Fibroblast of lung (primary cell): ENCODE results near the gene BNIP5.

Experiments used
- EZH2 ChIP-seq: IDR thresholded peaks from 2 replicates; pipeline ENCODE4 v1.5.1; 2012; ENCODE audit warnings: low read length, control low read depth, mild to moderate bottlenecking; ENCODE audit errors: missing control alignments
- TF ChIP-seq, protein P1 (sequence below), 2 donors: IDR thresholded peaks in 1 of 2; conservative IDR thresholded peaks in 1 of 2; 1 replicate in 1 of 2; 2 replicates in 1 of 2; pipeline ENCODE4 v1.5.1; 2011 to 2012; ENCODE audit warnings: low read length in 2 of 2, control low read depth in 1 of 2, inconsistent platforms in 1 of 2, low read depth in 1 of 2, mild to moderate bottlenecking in 1 of 2

DNA sequence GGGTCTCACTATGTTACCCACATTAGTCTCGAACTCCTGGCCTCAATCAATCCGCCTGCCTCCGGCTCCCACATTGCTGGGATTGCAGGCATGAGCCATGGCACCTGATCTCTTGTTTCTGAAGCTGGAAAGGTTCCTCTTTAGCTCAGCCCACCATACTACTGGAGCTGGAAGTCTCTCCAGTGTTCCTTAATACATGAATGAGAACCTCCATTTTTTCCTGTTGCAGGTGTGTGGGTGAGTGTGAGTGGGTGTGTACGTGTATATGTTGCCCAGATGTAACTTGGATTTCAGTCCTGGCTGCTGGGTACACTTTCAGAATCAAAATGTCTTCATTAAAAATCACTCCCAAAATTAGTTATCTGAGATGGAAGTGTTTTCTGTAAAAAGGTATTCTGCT is 55.7 kb downstream of the BNIP5 start:
- TF ChIP-seq, protein P1, sequence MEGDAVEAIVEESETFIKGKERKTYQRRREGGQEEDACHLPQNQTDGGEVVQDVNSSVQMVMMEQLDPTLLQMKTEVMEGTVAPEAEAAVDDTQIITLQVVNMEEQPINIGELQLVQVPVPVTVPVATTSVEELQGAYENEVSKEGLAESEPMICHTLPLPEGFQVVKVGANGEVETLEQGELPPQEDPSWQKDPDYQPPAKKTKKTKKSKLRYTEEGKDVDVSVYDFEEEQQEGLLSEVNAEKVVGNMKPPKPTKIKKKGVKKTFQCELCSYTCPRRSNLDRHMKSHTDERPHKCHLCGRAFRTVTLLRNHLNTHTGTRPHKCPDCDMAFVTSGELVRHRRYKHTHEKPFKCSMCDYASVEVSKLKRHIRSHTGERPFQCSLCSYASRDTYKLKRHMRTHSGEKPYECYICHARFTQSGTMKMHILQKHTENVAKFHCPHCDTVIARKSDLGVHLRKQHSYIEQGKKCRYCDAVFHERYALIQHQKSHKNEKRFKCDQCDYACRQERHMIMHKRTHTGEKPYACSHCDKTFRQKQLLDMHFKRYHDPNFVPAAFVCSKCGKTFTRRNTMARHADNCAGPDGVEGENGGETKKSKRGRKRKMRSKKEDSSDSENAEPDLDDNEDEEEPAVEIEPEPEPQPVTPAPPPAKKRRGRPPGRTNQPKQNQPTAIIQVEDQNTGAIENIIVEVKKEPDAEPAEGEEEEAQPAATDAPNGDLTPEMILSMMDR (conservative IDR thresholded peaks at IDR 0.05 in 1 of 2, IDR thresholded peaks at IDR 0.05 in 1 of 2; ENCODE audit: low read depth in 1 of 2, low read length in 2 of 2): no peak
- no peak for TF ChIP-seq EZH2
